ENCODE data around the gene PORCN.
"Not testable (repeated sequence)": the region's sequence is repeated elsewhere in the genome, so short reads cannot be mapped to it uniquely, and the experiment has no call there.

Gene PORCN

GRCh38 chrX:48541140-48541814 is 32.5 kb downstream of the PORCN start:
- DNase-seq (ENCODE audit: low read depth), result no peak

DNA sequence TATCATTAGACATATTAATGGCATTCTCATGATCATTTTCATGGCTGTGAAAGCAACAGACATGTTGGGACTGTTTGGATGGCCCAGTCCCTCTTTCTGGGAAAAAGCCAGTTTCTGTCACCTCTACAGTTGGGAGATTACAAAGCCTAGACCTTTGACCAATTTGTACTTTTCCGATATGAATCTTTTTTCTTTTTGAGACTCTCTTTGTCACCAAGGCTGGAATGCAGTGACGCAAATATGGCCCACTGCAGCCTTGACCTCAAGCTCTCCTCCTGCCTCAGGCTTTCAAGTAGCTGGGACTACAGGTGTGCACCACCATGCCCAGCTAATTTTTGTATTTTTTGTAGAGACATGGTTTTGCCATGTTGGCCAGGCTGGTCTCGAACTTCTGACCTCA is 40.1 kb downstream of the PORCN start:
- DNase-seq (ENCODE audit: low read depth), result no peak

DNA sequence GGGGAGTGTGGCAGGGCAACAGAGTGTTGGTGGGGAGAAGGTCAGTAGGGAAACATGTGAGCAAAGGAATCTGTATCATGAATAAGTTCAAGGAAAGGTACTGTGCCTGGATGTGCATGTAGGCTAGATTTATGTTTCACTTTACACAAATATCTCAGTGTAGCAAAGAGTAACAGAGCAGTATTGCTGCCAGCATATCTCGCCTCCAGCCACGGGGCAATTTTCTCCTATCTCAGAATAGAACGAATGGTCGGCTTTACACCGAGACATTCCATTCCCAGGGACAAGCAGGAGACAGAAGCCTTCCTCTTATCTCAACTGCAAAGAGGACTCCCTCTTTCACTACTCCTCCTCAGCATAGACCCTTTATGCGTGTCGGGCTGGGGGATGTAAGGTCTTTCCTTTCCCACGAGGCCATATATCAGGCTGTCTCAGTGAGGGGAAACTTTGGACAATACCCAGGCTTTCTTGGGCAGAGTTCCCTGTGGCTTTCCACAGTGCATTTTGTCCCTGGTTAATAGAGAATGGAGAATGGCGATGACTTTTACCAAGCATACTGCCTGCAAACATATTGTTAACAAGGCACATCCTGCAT is 47.0 kb downstream of the PORCN start:
- not testable (repeated sequence) for DNase-seq (ENCODE audit: low read depth)

DNA sequence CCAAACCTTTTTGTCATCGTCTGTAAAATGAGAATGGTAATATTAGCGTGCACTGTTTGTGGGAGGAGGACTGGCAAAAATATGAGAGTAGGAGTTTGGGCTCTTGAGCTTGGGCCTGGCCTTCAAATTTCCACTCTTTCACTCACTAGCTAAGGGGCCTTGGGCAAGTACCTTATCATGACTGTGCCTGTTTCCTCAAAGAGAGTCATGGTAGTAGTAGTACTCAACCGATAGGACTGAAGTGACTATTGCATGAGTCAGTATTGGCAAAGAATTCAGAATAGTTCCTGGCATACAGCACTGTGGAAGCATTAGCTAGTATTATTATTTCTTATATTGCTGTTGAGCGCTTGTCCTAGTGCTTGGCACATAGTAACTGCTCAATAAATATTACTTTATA is 49.5 kb downstream of the PORCN start:
- no peak for DNase-seq (ENCODE audit: low read depth)

DNA sequence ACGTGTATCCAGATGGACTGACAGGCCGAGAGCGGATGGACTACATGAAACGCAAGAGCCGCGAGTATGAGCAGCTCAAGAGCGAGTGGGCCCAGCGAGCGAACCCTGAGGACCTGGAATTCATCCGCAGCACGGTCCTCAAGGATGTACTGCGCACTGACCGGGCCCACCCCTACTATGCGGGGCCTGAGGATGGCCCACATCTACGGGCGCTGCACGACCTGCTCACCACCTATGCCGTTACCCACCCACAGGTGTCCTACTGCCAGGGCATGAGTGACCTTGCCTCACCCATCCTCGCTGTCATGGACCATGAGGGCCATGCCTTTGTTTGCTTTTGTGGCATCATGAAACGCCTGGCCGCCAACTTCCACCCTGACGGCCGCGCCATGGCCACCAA is 50.8 kb downstream of the PORCN start:
- DNase-seq (ENCODE audit: low read depth), result no peak

DNA sequence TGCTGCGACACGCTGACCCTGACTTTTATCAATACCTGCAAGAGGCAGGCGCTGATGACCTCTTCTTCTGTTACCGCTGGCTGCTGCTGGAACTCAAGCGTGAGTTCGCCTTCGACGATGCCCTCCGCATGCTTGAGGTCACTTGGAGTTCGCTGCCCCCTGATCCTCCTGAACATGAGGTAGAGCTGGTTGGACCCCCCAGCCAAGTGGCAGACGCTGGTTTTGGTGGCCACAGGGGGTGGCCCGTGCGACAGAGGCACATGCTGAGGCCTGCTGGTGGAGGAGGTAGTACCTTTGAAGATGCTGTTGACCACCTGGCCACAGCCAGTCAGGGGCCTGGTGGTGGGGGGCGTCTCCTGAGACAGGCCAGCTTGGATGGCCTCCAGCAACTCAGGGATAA is 51.3 kb downstream of the PORCN start:
- no peak for DNase-seq (ENCODE audit: low read depth)

DNA sequence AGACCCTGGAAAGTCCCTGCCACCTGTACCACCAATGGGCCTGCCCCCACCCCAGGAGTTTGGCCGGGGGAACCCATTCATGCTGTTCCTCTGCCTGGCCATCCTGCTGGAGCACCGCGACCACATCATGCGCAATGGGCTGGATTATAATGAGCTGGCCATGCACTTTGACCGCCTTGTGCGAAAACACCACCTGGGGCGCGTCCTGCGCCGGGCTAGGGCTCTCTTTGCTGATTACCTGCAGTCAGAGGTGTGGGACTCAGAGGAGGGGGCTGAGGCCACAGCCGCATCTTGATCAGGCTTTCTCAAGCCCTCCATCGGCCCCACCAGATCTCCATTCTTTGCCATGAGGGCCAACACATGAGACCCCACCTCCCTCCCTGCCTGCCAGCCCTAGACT is 51.9 kb downstream of the PORCN start:
- DNase-seq (ENCODE audit: low read depth), result no peak

GRCh38 chrX:48569958-48570357 is 61.2 kb downstream of the PORCN start:
- no peak for DNase-seq (ENCODE audit: low read depth)
